ENCODE results near the gene NLGN3. TPM values are rescaled to one million over a fixed set of nuclear protein-coding genes. Genes with fewer than 3 reads are reported as not detected.

NLGN3 gene
- total and polyA plus RNA-seq, 2 of the 8 experiments (the other 6 are each of a cell fraction or from before 2014, with no cell fraction given): 12.0 to 14.8 TPM

DNA sequence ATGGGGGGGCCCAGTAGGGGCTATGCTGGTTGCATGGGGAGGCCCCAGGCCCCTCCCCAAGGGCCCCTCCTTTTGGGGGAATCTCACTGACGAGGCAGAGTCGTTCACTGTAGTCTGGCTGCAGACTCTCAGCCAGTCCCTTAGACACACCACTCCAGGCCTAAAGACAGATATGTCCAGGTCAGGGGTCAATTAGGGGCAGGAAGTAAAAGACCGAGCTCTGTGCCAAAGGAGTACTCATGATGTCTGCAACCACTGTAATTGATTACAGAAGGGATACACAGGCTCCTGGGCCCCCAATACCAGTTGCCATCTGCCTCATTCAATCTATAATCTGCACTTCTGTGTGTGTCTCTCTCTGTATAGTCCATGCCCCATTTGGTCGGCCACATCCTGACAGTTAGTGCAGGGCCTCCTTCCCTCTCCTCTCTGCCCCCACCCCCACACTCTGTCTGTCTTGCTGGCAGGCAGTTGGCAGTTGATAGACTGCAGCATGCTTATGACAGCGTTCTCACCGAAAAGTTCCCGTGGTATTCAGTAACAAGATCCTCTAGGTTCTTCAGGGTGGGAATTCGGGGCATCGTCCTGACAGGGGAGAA, 36.8 kb upstream of the NLGN3 start:
- Histone ChIP-seq H3K4ac (replicated peaks; ENCODE audit: insufficient read length, low read depth, low read length) (no peak overlapping the region), H2BK120ac (replicated peaks; ENCODE audit: low read depth, low read length) (no peak overlapping the region), H4K91ac (replicated peaks; ENCODE audit: insufficient read length, low read length) (no peak overlapping the region), H3K9ac (replicated peaks in 1 of 4; ENCODE audit: extremely low read depth in 1 of 4, low read depth in 3 of 4, low read length in 3 of 4) (no peak overlapping the region), H3K23ac (ENCODE audit: insufficient read length) (no peak overlapping the region), H3K4me1 (replicated peaks in 1 of 4; ENCODE audit: control insufficient read depth in 3 of 4, insufficient read depth in 4 of 4, low read length in 3 of 4) (peaks cover 2 to 21% (median 6%) of the 10 kb centered on the region in 4 experiments; a peak in 3 of 7 replicates), H3K79me1 (ENCODE audit: low read depth, low read length) (no peaks in the 10 kb centered on the region), H4K8ac (ENCODE audit: extremely low read depth, insufficient read depth, low read length) (no peak overlapping the region), H2BK5ac (ENCODE audit: low read depth, low read length) (no peak overlapping the region), H3K4me2 (ENCODE audit: insufficient read depth in 1 of 2, low read depth in 2 of 2, low read length in 2 of 2) (no peak overlapping the region), H3K56ac (replicated peaks; ENCODE audit: insufficient read length, low read depth, low read length) (no peak overlapping the region), H3K18ac (ENCODE audit: extremely low read depth, low read length) (no peak overlapping the region), H3K9me3 (ENCODE audit: insufficient read depth in 2 of 2, low read depth in 1 of 2, low read length in 1 of 2) (no peaks in the 10 kb centered on the region), H3K36me3 (ENCODE audit: control insufficient read depth in 2 of 4, insufficient read depth in 4 of 4, low read length in 3 of 4) (no peaks in the 10 kb centered on the region), H3K27me3 (replicated peaks in 1 of 4; ENCODE audit: control insufficient read depth in 3 of 4, extremely low read depth in 1 of 4, insufficient read depth in 3 of 4, low read length in 3 of 4) (peaks cover 0 to 2% (median 0%) of the 10 kb centered on the region in 4 experiments; a peak in 2 of 7 replicates), H3K23me2 (ENCODE audit: low read depth, low read length) (peaks cover 2% of the 10 kb centered on the region; the same call in 1 of the 2 replicates), H2BK15ac (ENCODE audit: low read length) (no peak overlapping the region), H4K20me1 (replicated peaks in 1 of 2; ENCODE audit: control insufficient read depth in 1 of 2, insufficient read depth in 2 of 2, low read length in 2 of 2) (no peaks in the 10 kb centered on the region), H3K27ac (ENCODE audit: low read depth, low read length) (no peak overlapping the region), H4K5ac (ENCODE audit: insufficient read length, low read depth, low read length) (no peak overlapping the region), H2AK5ac (ENCODE audit: low read depth, low read length) (no peak overlapping the region), H3K14ac (ENCODE audit: insufficient read length) (no peak overlapping the region), H2BK12ac (ENCODE audit: low read depth, low read length) (no peak overlapping the region), H3K4me3 (ENCODE audit: extremely low read depth in 1 of 4, insufficient read depth in 2 of 4, low read depth in 3 of 4, low read length in 4 of 4) (no peak overlapping the region), H2BK20ac (ENCODE audit: low read length) (no peak overlapping the region), H3K79me2 (ENCODE audit: control insufficient read depth in 1 of 2, insufficient read depth in 2 of 2, low read length in 2 of 2) (no peaks in the 10 kb centered on the region), H2AFZ (ENCODE audit: low read length) (no peak overlapping the region)
- FAIRE-seq (no peak), DNase-seq (ENCODE audit: low read depth in 1 of 2, low spot score in 2 of 2) (no peak)
- TF ChIP-seq RXRA (IDR thresholded peaks at IDR 0.05; ENCODE audit: insufficient read depth, low read depth, low read length) (no peak), KDM4A (IDR thresholded peaks at IDR 0.05; ENCODE audit: low read depth, low read length, severe bottlenecking) (no peak)
- TF ChIP-seq, protein P1, sequence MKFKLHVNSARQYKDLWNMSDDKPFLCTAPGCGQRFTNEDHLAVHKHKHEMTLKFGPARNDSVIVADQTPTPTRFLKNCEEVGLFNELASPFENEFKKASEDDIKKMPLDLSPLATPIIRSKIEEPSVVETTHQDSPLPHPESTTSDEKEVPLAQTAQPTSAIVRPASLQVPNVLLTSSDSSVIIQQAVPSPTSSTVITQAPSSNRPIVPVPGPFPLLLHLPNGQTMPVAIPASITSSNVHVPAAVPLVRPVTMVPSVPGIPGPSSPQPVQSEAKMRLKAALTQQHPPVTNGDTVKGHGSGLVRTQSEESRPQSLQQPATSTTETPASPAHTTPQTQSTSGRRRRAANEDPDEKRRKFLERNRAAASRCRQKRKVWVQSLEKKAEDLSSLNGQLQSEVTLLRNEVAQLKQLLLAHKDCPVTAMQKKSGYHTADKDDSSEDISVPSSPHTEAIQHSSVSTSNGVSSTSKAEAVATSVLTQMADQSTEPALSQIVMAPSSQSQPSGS (IDR thresholded peaks at IDR 0.05; ENCODE audit: low read length): no peak
- ChIA-PET POLR2A (ENCODE audit: partially characterized antibody) (interaction anchor here (0.8 kb wide), 1 partner anchor 11 kb away, joined by 3 read pairs; the partner anchor contains the start of gene MED12), CTCF (ENCODE audit: partially characterized antibody) (no interaction called here)
- WGBS, 2 experiments (ENCODE audit: extremely low coverage in 1 of 2, insufficient coverage in 1 of 2, insufficient read length in 1 of 2, insufficient replicate concordance in 2 of 2, low coverage in 1 of 2, low lambda C conversion rate in 2 of 2, missing lambda C conversion rate in 1 of 2): 73% methylated on average over 6 of the region's 9 CpGs; no CpG with 5 or more reads in 1 of the 2 experiments
